Smooth muscle cell of the coronary artery (primary cell): ENCODE data around the gene ING2. TPM values are rescaled to one million over a fixed set of nuclear protein-coding genes. Genes with fewer than 3 reads are reported as not detected.

ENCODE experiments used
- total RNA-seq: library from RNA; depleted of rRNA; stranded (reverse); fragments of >200 nt; gene quantifications from 2 replicates; pipeline ENCODE4 v1.2.3, GENCODE V29; 2014; ENCODE audit warnings: low replicate concordance

ING2 gene
- total RNA-seq = 6.6 and 7.0 TPM in 2 replicates

GRCh38 chr4:183504930-183505610, at the start of gene ING2:
ING2 (plus strand) TSS chr4:183505058; CDS start chr4:183505196, 138 bp downstream.

Other genes starting within 250 kb of the ING2 start
- gene CLDN22, start 184.8 kb upstream of the ING2 start, total RNA-seq = 0.23 TPM in 1 of 2 replicates, not detected in the other
- not detected in 2 replicates for gene CLDN24, start 182.6 kb upstream of the ING2 start, total RNA-seq
- gene CDKN2AIP, start 60.4 kb upstream of the ING2 start, total RNA-seq = 11.7 and 11.8 TPM in 2 replicates
- 3.9 and 16.2 TPM in 2 replicates for gene RWDD4, start 154.1 kb downstream of the ING2 start, total RNA-seq
- gene TRAPPC11, start 154.2 kb downstream of the ING2 start, total RNA-seq = 20.0 and 33.7 TPM in 2 replicates